ENCODE data around the gene CHADL.
"Not testable (repeated sequence)": the region's sequence is repeated elsewhere in the genome, so short reads cannot be mapped to it uniquely, and the experiment has no call there.

CHADL gene, protein sequence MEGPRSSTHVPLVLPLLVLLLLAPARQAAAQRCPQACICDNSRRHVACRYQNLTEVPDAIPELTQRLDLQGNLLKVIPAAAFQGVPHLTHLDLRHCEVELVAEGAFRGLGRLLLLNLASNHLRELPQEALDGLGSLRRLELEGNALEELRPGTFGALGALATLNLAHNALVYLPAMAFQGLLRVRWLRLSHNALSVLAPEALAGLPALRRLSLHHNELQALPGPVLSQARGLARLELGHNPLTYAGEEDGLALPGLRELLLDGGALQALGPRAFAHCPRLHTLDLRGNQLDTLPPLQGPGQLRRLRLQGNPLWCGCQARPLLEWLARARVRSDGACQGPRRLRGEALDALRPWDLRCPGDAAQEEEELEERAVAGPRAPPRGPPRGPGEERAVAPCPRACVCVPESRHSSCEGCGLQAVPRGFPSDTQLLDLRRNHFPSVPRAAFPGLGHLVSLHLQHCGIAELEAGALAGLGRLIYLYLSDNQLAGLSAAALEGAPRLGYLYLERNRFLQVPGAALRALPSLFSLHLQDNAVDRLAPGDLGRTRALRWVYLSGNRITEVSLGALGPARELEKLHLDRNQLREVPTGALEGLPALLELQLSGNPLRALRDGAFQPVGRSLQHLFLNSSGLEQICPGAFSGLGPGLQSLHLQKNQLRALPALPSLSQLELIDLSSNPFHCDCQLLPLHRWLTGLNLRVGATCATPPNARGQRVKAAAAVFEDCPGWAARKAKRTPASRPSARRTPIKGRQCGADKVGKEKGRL

DNA sequence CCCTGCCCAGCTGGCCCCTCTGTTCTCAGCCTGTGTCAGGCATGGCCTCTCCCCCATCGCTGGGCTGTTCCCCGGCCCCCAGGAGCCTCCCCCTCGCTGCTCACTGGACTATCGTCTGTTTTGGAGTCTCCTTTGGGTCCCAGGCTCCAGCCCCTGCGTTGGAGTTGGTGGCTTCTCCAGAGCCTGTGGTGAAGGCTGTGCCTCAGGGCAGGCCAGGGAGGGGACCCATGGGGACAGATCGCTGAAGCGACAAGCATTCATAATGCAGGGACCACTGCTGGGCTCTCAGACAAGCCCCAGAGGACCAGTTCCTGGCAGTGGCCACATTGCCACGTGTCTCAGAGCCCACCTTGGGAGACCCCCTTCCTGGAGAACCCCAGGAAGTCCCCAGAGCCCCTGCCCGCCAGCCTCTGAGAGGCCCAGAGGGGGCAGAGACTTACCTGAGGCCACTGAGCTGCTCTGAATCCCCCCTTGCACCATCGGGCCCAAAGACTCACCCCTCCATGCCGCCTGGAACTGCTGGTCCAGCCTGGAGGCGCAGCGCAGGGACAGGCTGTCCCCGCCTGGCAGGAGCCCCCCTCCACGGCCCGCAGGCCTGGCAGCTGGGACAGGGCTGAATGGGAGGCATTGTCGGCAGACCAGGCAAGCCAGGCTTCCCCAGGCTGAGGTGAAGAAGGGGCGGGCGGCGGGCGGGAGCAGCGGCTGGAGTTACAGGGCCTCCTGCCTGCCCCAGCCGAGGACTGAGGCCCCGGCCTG, at the start of gene CHADL:
Gene CHADL (minus strand): TSS at position 555 of the 756 bp plus-strand sequence. CDS start 50 bp downstream, at position 505.
- no peak for DNase-seq

DNA sequence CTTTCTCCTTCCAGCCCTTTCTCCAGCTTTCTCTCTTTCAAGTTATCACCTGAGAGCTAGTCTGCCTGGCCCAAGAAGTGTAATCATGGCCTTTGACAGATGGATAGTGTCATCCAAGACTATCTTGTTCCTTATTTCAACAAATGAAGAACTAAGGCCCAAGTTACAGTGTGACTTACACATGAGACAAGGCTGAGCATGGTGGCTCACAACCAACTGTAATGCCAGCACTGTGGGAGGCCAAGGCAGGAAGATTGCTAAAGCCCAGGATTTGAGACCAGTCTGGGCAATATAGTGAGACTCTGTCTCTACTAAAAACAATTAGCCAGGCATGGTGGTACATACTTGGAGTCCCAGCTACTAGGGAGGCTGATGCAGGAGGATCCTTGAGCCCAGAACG, 48.9 kb upstream of the CHADL start:
- no peak for DNase-seq

DNA sequence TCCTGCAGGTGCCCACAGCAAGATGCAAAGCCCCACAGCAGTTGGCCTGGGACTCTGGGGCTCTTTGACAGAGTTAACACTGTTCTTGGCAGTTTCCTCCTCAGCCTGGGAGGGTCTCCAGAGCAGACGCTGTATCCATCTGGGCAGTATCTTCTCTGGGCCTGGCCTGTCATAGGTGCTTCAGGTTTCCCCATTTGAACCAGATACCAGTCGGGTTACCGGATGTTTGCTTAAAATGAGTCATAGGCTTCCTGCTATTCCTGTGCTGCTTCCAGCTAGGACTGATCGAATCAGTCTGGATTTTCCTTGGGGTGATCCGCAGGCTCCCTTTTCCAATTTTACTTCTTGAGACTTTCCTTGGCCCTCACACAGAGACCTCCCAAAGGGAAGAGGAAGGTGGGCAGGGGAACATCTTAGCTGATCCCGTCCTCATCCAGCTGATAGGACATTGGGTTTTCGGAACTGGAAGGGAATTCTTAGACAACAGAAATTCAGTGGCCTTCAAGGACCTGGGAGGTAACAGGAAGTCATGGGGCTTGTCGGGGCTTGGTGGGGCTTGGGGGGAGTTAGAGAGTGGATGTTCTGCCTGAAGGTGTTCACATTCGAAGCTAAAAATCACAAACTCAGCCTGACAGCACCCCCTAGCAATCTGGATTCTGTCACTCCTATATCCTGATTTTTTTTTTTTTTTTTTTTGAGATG, 47.7 kb upstream of the CHADL start:
- DNase-seq, result no peak

DNA sequence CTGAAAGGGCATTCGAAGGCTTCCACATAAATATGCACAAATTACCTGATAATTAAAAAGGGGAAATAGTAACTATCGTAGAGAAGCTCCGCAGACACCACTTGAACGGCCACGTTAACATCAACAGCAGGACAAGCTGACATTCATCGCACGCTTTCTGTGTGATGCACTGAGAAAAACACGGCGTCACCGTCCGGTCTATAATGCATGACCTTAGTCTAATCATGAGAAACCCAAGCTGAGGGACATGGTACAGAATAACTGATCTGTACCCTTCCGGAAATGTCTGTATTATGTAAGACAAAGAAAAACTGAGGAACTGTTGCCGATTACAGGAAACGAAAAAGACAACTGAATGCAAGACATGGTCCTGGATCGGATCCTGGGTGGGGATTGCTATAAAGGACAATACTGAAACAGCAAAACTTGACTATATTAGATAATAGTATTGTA, 45.9 kb upstream of the CHADL start:
- peak; percentile 64 to 65 for DNase-seq

DNA sequence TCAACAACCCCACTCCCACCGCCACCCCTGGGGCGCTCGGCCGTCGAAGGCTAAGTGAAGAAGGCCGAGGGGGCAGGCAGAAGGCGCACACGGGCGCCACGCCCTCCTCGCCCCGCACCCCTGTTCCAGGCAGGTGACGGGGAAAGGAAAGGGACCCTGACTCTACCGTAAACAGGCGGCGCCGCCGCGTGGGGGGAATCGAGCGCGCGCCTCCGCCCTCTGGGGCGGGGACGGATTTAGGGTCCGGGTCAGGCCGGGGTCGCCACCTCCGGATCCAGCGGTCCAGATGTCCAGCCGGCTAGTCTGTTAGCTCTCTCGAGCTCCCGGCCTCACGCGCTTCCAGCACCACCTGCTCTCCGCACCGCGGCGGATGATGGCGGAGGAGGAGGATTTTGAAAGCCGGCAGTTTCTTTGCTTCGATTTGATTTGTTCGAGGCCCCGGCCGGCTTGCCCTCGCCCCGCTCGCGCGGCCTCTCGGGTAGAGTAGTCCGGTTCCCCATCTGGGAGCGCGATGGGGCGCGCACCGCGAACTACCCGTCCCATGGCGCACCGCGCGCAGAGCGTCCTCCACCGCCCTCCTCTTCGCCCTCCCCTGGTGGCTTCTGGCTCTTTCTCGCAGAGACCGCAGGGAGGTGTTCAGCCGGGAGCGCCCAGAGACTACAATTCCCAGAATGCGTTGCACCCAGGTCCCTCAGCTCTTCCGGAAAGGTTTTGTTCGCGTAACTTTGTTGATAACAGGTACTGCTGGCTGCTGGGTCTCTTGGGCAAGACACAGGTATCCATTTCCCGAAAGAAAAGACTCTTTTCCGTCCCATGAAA, 45.3 kb upstream of the CHADL start, which contains the start of gene RANGAP1:
Gene RANGAP1 (minus strand): TSS at position 368 of the 819 bp plus-strand sequence. CDS start 5,143 bp downstream, outside the sequence.
- peak; percentile 98 for DNase-seq

DNA sequence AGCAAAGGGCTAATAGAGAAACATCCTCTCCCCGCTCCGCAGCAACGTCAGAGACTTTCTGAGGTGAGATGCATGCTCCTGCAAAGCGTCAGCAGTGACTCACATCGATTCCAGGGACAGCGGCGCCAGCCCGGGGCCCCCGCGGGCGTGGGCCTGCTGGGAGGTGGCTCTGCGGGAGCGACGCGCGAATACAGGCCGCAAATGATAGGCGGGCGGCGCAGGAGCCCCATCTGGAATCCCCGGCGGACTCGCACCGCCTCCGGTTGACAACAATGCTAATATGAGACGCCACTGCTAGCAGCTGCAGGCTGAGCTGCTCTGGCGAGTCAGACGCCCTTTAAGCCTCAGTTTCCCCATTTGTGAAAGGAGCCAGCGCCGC, 44.7 kb upstream of the CHADL start:
- peak; percentile 82 to 83 for DNase-seq

DNA sequence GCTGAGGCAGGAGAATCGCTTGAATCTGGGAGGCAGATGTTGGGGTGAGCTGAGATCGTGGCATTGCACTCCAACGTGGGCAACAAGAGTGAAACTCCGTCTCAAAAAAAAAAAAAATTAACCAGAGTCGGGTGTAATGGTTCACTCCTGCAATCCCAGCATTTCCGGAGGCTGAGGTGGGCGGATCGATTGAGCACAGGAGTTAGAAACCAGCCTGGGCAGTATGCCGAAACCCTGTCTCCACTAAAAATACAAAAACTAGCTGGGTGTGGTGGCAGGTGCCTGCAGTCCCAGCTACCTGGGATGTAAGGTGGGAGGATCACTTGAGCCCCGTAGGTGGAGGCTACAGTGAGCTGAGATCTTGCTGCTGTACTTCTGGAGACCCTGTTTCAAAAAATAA, 43.7 kb upstream of the CHADL start:
- DNase-seq, result no peak

DNA sequence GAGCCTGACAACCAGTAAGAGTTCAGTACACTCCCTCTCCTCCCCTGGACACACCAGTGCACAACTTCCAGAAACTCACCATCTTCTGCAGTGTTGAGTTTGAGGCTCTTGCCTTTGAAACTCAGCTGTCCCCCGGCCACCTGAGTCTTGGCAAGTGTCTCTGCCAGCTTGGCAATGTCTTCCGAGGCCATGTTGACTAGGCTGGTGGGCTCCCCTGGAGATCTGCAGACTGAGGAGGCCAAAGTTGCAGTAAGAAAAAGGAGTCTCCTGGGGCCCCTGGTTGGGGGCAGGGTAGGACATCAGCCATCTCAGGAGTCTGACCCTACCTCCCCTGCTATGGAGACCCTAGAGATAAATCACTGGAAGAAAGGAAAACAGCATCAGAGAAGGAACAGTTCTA, 40.1 kb upstream of the CHADL start:
- no peak for DNase-seq

DNA sequence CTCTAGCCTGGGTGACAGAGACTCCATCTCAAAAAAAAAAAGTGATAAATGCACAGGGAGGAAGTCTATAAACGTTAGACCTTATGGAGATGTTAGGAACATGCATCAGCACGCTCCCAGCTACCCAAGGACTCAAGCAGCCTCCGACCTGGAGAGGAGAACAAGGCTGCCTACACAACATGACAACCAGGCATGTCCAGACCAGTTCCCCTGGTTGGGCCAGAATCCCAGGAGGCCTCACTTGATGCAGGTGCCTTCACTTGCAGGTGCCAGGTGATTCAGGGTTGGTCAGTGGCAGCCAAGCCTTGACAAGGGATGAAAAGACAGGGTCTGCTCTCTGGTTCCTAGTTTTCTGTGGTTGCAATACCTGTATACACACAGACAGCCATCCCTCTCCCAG, 39.3 kb upstream of the CHADL start:
- DNase-seq, result no peak

DNA sequence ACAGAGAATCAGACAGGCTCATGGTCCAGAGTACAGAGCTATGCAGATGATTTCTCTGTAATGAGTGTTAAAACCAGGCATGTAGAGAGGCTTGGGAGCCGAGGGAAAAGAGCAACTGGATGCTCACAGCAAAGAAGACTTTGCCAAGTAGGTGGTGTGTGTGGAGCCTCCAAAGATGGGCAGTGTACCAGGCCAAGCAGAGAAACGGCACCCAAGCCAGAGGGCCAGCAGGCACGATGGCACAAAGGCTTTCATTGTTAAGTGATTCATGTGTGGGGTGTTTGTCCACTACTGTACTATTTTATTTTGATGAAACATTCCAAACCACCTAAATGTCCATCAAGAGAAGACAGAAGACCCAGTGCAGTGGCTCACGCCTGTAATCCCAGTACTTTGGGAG, 34.1 kb upstream of the CHADL start:
- no peak for DNase-seq

DNA sequence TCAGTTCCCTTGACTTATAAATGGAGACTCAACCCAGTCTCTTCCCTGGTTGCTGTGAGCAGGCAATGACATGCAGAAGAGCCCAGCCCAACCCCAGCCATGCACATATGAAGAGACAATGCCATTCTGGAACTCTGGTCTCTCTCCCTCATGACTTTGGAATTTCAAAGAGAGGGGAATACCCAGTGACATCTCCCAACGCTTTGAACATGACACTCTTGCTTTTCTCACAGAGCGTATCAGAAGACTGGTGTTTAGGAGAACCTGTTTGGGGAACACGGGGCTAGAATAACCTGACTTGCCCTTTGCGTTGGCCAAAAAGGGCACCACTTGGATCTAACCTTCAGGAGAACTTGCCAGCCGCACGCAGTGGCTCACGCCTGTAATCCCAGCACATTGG, 32.4 kb upstream of the CHADL start:
- DNase-seq, result no peak

DNA sequence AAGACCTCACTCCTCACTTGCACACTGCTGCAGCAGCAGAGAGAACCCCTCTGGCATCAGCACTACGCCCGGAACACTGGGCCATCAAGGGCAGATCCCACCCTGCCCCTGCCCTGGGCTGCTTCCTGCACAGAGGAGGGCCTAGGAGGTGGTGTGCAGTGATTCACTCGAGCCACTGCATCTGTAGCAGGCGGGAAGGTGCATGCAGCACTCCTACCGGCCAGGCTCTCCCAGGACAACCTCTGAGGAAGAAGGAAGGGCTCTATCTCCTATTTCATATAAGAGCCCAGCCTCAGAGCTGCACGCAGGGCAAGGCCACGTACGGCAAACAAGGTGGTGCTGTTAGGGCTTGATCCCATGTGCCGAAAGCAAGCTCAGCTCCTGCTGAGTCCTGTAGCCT, 31.1 kb upstream of the CHADL start:
- DNase-seq, result no peak

DNA sequence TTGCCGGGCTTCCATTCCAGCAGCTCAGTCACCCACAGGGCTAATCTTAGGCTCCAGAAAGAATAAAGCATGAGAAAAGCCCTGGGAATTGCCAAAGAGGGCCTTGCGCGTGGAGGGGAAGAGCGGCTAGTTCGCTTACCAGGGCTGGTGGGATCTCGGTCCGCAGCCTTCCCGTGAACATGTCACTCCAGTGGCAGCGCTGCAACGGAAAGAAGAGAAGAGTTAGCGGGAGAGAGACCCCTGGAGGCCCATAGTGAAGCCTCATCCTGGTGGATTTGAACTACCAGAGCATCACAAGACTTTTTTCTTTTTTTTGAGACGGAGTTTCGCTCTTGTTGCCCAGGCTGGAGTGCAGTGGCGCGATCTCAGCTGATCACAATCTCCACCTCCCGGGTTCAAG, 27.2 kb upstream of the CHADL start:
- no peak for DNase-seq

DNA sequence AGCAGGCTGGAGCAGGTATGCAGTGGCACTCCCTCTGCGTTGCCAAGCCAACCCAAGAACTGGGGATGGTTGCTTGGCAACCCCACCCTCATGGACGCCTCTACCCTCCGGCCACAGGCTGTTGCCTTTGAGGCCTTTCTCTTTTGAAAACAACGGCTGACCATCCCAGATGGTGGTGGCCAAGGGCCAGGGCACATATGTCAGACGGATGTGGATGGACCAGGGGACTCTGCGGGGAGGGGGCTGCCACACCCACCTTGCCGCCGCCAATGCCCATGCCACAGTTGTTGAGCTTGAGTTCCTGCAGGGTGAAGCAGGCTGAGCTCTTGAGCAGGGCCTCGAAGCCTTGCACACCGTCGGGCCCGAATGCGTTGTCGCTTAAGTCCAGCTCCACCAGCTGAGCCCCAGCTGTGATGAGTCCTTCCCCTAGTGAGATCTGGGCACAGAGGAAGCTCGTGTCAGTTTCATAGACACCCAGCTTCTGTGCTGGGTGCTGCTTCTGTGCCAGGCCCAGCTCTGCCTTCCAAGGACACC, 23.7 kb upstream of the CHADL start:
- no peak for DNase-seq

DNA sequence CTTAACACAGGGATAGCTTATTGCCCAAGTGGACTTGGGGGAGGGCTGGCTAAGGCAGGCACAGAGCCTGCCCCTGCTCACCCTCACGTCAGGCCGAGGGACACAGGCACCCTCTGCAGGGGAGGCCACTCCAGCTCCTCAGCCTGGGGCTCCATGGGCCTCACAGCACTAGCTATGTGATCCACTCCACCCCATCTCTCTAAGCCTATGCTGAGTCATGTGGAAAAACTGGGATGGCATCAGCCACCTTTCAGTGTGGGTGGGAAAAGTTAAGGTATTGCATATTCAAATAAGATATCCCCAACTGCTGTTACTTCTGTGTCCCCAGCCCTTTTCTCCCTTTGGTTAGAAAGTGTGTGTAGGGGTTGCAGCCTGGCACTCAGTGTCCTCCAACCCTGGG, 23.0 kb upstream of the CHADL start:
- no peak for DNase-seq

DNA sequence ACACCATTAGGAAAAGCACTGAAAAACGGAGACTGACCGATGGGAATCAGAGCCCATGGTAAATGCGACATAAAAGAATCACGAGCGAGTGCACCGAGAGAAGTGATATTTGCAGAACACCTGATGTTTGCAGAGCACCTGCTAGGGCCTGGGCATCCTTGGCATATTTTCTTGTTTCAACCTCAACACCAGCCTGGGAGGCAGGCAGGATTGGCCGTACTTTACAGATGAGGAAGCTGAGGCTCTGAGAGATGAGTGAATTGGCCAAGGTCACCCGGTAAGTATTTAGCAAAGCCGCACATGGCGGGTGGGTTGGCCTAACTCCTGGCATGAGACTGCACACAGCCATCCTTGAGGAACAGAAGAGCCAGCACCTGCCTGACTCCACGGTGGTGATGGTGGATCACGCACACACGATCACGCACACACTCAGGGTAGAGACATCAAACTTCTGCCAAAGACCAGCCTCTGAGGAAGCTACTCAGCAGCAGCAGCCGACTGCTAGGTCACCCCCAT, 21.6 kb upstream of the CHADL start:
- no peak for DNase-seq

DNA sequence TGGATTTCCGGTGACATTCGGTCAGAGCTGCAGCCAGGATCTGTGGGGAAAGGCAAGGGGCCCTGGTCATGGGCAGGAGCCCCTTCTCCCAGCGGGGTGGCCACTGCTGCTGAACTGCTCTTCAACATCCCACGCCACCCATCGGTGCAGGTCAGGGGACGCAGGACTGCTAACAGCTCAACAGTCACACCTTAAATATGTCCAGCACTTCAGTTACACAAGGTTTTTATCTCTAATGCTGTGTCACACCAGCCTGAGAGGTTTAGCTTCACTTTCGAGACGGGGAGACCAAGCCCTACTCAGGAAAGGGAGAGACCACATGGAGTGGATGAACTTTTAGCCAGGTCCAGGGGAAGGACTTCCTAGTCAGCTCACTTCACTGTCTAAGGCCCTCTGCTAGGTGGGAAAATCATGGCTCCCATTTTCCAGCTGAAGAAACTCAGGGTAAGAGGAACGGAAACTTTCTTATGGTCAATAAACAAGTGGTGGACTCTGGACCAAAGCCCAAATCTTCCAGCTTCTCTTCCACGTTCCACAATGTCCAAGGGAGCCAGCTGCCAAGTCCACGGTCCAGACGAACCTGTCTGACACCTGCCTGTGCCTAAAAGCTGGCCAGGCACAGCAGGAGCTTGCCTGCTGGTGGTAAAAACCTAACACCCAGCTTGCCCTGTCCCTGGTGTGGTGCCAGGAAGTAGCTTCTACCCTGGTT, 21.0 kb upstream of the CHADL start:
- DNase-seq, result no peak

DNA sequence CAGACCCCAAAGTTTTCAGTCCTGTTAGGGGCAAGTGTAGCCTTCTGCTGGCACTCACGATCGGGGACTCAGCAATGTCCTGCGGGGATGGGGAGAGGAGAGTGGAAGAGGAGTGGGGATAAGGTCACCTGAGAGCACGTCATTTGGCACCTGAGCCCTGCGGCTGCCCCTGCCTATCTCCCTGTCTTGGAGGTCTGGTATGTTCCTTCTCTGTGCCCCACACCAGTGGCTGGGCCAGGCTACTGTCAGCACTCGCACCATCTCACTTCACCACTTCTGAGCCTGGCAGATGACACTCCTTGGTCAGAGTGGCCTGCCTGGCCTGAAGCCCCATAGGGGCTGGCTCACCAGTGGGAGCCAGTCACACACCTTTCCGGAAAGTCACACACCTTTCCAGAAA, 20.1 kb upstream of the CHADL start:
- DNase-seq, result no peak

DNA sequence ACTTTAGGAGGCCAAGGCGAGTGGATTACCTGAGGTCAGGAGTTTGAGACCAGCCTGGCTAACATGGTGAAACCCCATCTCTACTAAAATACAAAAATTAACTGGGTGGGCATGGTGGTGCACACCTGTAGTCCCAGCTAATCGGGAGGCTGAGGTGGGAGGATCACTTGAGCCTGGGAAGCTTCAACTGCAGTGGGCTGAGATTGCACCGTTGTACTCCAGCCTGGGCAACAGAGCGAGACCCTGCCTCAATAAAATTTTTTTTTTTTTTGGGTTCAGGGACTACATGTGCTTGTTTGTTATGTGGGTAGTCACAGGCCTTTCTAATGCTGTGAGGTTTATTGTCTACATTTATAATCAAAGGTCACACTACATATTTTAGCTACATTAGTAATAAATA, 19.0 kb upstream of the CHADL start:
- DNase-seq, result not testable (repeated sequence)

DNA sequence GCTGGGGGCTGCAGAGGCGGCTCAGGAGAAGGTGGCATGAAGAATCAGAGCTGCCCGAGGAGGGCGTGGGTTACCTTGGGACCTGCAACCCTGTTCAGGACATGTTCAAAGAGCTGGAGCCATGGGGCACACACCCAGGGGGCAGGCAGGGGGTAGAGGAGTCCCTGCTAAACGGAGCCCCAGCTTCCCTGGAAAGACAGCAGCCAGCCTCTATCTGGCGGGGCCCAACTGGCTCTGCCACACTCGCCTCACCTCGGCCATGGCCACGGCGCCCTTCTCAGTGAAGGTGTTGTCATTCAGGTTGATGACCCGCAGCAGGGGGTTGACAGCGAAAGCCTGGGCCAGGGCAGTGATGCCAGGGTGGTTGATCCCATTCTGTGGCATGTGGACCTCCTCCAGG, 17.0 kb upstream of the CHADL start:
- no peak for DNase-seq
